ENCODE data around the gene SCRN1.

The SCRN1 gene

GRCh38 chr7:29929018-29929807, 60.4 kb downstream of the SCRN1 start:
- no peak for TF ChIP-seq TAF1 (IDR thresholded peaks at IDR 0.05; ENCODE audit: borderline replicate concordance, insufficient read depth, low read length)
- TF ChIP-seq POLR2AphosphoS5 (IDR thresholded peaks at IDR 0.05; ENCODE audit: low read depth, low read length): no peak
- no peak for TF ChIP-seq REST (IDR thresholded peaks at IDR 0.05; ENCODE audit: insufficient read depth in 1 of 2, low read depth in 2 of 2, low read length in 2 of 2)
- TF ChIP-seq FOXP2 (optimal IDR thresholded peaks at IDR 0.05; ENCODE audit: borderline replicate concordance, extremely low read depth, extremely low read length, insufficient read depth): no peak
- no peak for TF ChIP-seq SIN3A (IDR thresholded peaks at IDR 0.05; ENCODE audit: borderline replicate concordance, insufficient read depth, low read length)

- no peak for TF ChIP-seq FOXP2 (optimal IDR thresholded peaks at IDR 0.05; ENCODE audit: borderline replicate concordance, extremely low read depth, extremely low read length, insufficient read depth)
- TF ChIP-seq REST (IDR thresholded peaks at IDR 0.05; ENCODE audit: insufficient read depth in 1 of 2, low read depth in 2 of 2, low read length in 2 of 2): no peak
- TF ChIP-seq POLR2AphosphoS5 (IDR thresholded peaks at IDR 0.05; ENCODE audit: low read depth, low read length): no peak
- TF ChIP-seq TAF1 (IDR thresholded peaks at IDR 0.05; ENCODE audit: borderline replicate concordance, insufficient read depth, low read length): no peak
- no peak for TF ChIP-seq SIN3A (IDR thresholded peaks at IDR 0.05; ENCODE audit: borderline replicate concordance, insufficient read depth, low read length)
These were observed 62.9 kb downstream of the SCRN1 start for GRCh38 chr7:29926741-29927140.

GRCh38 chr7:29926216-29926615, 63.4 kb downstream of the SCRN1 start:
- no peak for TF ChIP-seq TAF1 (IDR thresholded peaks at IDR 0.05; ENCODE audit: borderline replicate concordance, insufficient read depth, low read length)
- TF ChIP-seq FOXP2 (optimal IDR thresholded peaks at IDR 0.05; ENCODE audit: borderline replicate concordance, extremely low read depth, extremely low read length, insufficient read depth): no peak
- TF ChIP-seq SIN3A (IDR thresholded peaks at IDR 0.05; ENCODE audit: borderline replicate concordance, insufficient read depth, low read length): no peak
- TF ChIP-seq REST (IDR thresholded peaks at IDR 0.05; ENCODE audit: insufficient read depth in 1 of 2, low read depth in 2 of 2, low read length in 2 of 2): no peak
- no peak for TF ChIP-seq POLR2AphosphoS5 (IDR thresholded peaks at IDR 0.05; ENCODE audit: low read depth, low read length)

- TF ChIP-seq SIN3A (IDR thresholded peaks at IDR 0.05; ENCODE audit: borderline replicate concordance, insufficient read depth, low read length) (no peak), FOXP2 (optimal IDR thresholded peaks at IDR 0.05; ENCODE audit: borderline replicate concordance, extremely low read depth, extremely low read length, insufficient read depth) (no peak), REST (IDR thresholded peaks at IDR 0.05; ENCODE audit: insufficient read depth in 1 of 2, low read depth in 2 of 2, low read length in 2 of 2) (no peak), POLR2AphosphoS5 (IDR thresholded peaks at IDR 0.05; ENCODE audit: low read depth, low read length) (no peak)
These were observed 64.9 kb downstream of the SCRN1 start for GRCh38 chr7:29924684-29925083.
